Measurements from ENCODE around the gene MAGI2.

GRCh38 chr7:79037001-79037400, 416.5 kb downstream of the MAGI2 start:
- no peak for TF ChIP-seq CTCF (conservative IDR thresholded peaks at IDR 0.05; ENCODE audit: low read length)
- no peak for TF ChIP-seq EZH2phosphoT487 (IDR thresholded peaks at IDR 0.05; ENCODE audit: borderline replicate concordance, low read depth, low read length)
